ENCODE results near the gene OSTM1. TPM values are rescaled to one million over a fixed set of nuclear protein-coding genes. Genes with fewer than 3 reads are reported as not detected.

The OSTM1 gene
- total RNA-seq, 1 experiment from 2014 or later, result 20.9 TPM

- peaks cover 10% of the 10 kb centered on the region for H3K23me2 ChIP-seq (ENCODE audit: insufficient read length, low read depth, low read length, poor library complexity, severe bottlenecking)
- H3K14ac ChIP-seq (ENCODE audit: insufficient read depth, low read length), result no peak overlapping the region
- peaks cover 33 to 40% of the 10 kb centered on the region in 2 experiments for H3K4me1 Mint-ChIP-seq
- no CpG with 5 or more reads among the region's 39 CpGs for WGBS (ENCODE audit: extremely low coverage, insufficient read length, low lambda C conversion rate)
- H4K5ac ChIP-seq (ENCODE audit: insufficient read length, low read depth, low read length), result no peak overlapping the region
- H3K27me3 ChIP-seq (ENCODE audit: insufficient read depth, low read length), result peaks cover 60% of the 10 kb centered on the region
- H3K4me1 ChIP-seq (ENCODE audit: insufficient read depth, low read length), result peaks cover 2% of the 10 kb centered on the region; the same call in 1 of the 2 replicates
- H2BK20ac ChIP-seq (ENCODE audit: low read depth, low read length, poor library complexity, severe bottlenecking), result no peak overlapping the region
- H2BK12ac ChIP-seq (ENCODE audit: insufficient read length, low read depth, low read length), result no peak overlapping the region
- H3K36me3 Mint-ChIP-seq (ENCODE audit: insufficient read depth in 1 of 3, low read depth in 3 of 3), result no peaks in the 10 kb centered on the region; a peak in 1 of 7 replicates
- no peaks in the 10 kb centered on the region for H3K79me1 ChIP-seq (ENCODE audit: insufficient read depth, low read depth, low read length, poor library complexity, severe bottlenecking)
- no peak overlapping the region for H2AK5ac ChIP-seq (ENCODE audit: insufficient read length, low read length)
- no peaks in the 10 kb centered on the region for H3K79me2 ChIP-seq (ENCODE audit: insufficient read depth, low read length)
- no peak overlapping the region for H2BK15ac ChIP-seq (ENCODE audit: low read depth, low read length)
- no peaks in the 10 kb centered on the region for H3K9me3 ChIP-seq (ENCODE audit: control insufficient read depth, low read depth, low read length)
- no peak overlapping the region for H3T11ph ChIP-seq (ENCODE audit: low read length)
- no peak overlapping the region for H3K56ac ChIP-seq (ENCODE audit: insufficient read length, low read depth, low read length)
- peak overlapping the region; percentile 53 to 78 for H3K4me3 Mint-ChIP-seq
- no peak overlapping the region for H3K9ac ChIP-seq (ENCODE audit: extremely low read depth, insufficient read length, low read length)
- H3K27ac Mint-ChIP-seq, result no peak overlapping the region
- no peak overlapping the region for H4K8ac ChIP-seq (replicated peaks; ENCODE audit: insufficient read length, low read depth, low read length)
- no peak overlapping the region for H4K91ac ChIP-seq (ENCODE audit: insufficient read length, low read depth, low read length)
- DNase-seq, result peak; percentile 81
- peaks cover 96% of the 10 kb centered on the region for H3K27me3 Mint-ChIP-seq (ENCODE audit: low read depth)
- H2BK120ac ChIP-seq (ENCODE audit: low read depth, low read length, poor library complexity, severe bottlenecking), result no peak overlapping the region
- H3K9me3 Mint-ChIP-seq, result peaks cover 0 to 3% of the 10 kb centered on the region in 2 experiments; a peak in 2 of 5 replicates
- H3K18ac ChIP-seq (ENCODE audit: insufficient read length, low read depth, low read length), result no peak overlapping the region
- H3K4me2 ChIP-seq (ENCODE audit: insufficient read depth, insufficient read length, low read length), result peak overlapping the region; percentile 60
- no peaks in the 10 kb centered on the region for H4K20me1 ChIP-seq (ENCODE audit: control insufficient read depth, insufficient read depth, insufficient read length)
- TF ChIP-seq, protein P1, sequence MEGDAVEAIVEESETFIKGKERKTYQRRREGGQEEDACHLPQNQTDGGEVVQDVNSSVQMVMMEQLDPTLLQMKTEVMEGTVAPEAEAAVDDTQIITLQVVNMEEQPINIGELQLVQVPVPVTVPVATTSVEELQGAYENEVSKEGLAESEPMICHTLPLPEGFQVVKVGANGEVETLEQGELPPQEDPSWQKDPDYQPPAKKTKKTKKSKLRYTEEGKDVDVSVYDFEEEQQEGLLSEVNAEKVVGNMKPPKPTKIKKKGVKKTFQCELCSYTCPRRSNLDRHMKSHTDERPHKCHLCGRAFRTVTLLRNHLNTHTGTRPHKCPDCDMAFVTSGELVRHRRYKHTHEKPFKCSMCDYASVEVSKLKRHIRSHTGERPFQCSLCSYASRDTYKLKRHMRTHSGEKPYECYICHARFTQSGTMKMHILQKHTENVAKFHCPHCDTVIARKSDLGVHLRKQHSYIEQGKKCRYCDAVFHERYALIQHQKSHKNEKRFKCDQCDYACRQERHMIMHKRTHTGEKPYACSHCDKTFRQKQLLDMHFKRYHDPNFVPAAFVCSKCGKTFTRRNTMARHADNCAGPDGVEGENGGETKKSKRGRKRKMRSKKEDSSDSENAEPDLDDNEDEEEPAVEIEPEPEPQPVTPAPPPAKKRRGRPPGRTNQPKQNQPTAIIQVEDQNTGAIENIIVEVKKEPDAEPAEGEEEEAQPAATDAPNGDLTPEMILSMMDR (conservative IDR thresholded peaks at IDR 0.05), result peak; percentile 74
- no peak overlapping the region for H2AFZ ChIP-seq (ENCODE audit: low read length)
- H3K4ac ChIP-seq (ENCODE audit: low read depth, low read length), result no peak overlapping the region
- H3K23ac ChIP-seq (ENCODE audit: insufficient read length, low read depth, low read length), result no peak overlapping the region
- no peak overlapping the region for H2BK5ac ChIP-seq (ENCODE audit: insufficient read length, low read length)
- no peak overlapping the region for H3K27ac ChIP-seq (ENCODE audit: insufficient read length, low read depth, low read length)
Observed at GRCh38 chr6:108113557-108114519, 39.3 kb upstream of the OSTM1 start.

Data from H9 (cell line).